IMR-90 (cell line): ENCODE results near the gene MMAA. TPM values are rescaled to one million over a fixed set of nuclear protein-coding genes. Genes with fewer than 3 reads are reported as not detected.

Source experiments
- ATAC-seq: fragments of 200-7000 bp; cut with Tn5 transposase; 2 replicates; pipeline ENCODE4 v1.9.1; 2020; ENCODE audit warnings: low read depth, mild to moderate bottlenecking, moderate library complexity
- BruUV-seq: library from RNA; stranded (reverse); fragments of 400-500 nt; replicated peaks from 2 replicates; lab custom pipeline; 2021; lab: Mats Ljungman, UMichigan
- CTCF ChIA-PET: fragments of 300-600 bp; formaldehyde crosslinking; extraction: SDS; loops from one replicate; lab custom pipeline; 2021; ENCODE audit warnings: antibody characterized with exemption; lab: Yijun Ruan, JAX
- POLR2A ChIA-PET: fragments of 300-600 bp; sonication (Branson Sonifier 250); formaldehyde crosslinking; loops from one replicate; lab custom pipeline; 2022; ENCODE audit warnings: antibody characterized with exemption; ENCODE audit not compliant: unreplicated experiment; lab: Charles Lee
- DNase-seq: peaks from one replicate; pipeline ENCODE4 v3.0.0; 2013
- H2AFZ ChIP-seq: replicated peaks from 2 replicates; pipeline ENCODE3; 2013; ENCODE audit warnings: low read length, mild to moderate bottlenecking; ENCODE audit not compliant: poor library complexity
- H2AK5ac ChIP-seq: 2 replicates; pipeline ENCODE4 v1.6.1; 2013; ENCODE audit warnings: low read depth, low read length, inconsistent platforms
- H2AK9ac ChIP-seq: replicated peaks from 2 replicates; pipeline ENCODE3; 2013; ENCODE audit warnings: mild to moderate bottlenecking, low read depth, low read length, moderate library complexity; ENCODE audit not compliant: poor library complexity
- H2BK120ac ChIP-seq: 2 replicates; pipeline ENCODE4 v1.6.1; 2013; ENCODE audit warnings: low read depth, low read length, inconsistent platforms
- H2BK15ac ChIP-seq: 3 replicates; pipeline ENCODE4 v1.6.1; 2013; ENCODE audit warnings: low read depth, low read length, inconsistent platforms
- H2BK20ac ChIP-seq: 2 replicates; pipeline ENCODE4 v1.6.1; 2013; ENCODE audit warnings: low read depth, mild to moderate bottlenecking, inconsistent platforms, low read length, moderate library complexity
- H2BK5ac ChIP-seq: 2 replicates; pipeline ENCODE4 v1.6.1; 2013; ENCODE audit warnings: mild to moderate bottlenecking, low read depth, low read length, inconsistent platforms; ENCODE audit not compliant: poor library complexity, severe bottlenecking
- H3K14ac ChIP-seq: replicated peaks from 2 replicates; pipeline ENCODE4 v1.6.1; 2013; ENCODE audit warnings: low read depth, low read length, inconsistent platforms
- H3K18ac ChIP-seq: 2 replicates; pipeline ENCODE4 v1.6.1; 2013; ENCODE audit warnings: low read depth, low read length, control low read depth
- H3K23ac ChIP-seq: 2 replicates; pipeline ENCODE4 v1.6.1; 2013; ENCODE audit warnings: low read depth, low read length, inconsistent platforms
- H3K27ac ChIP-seq: 2 replicates; pipeline ENCODE4 v1.5.1; 2013; ENCODE audit warnings: mild to moderate bottlenecking, control low read depth, low read length; ENCODE audit not compliant: insufficient read depth
- H3K27me3 ChIP-seq: 2 replicates; pipeline ENCODE4 v1.6.1; 2013; ENCODE audit warnings: low read length; ENCODE audit not compliant: control insufficient read depth, insufficient read depth
- H3K36me3 ChIP-seq: 2 replicates; pipeline ENCODE4 v1.6.1; 2013; ENCODE audit warnings: low read length, mixed read lengths; ENCODE audit not compliant: control insufficient read depth, insufficient read depth
- H3K4ac ChIP-seq: 2 replicates; pipeline ENCODE4 v1.6.1; 2013; ENCODE audit warnings: low read depth, low read length, inconsistent platforms
- H3K4me1 ChIP-seq: 2 replicates; pipeline ENCODE4 v1.6.1; 2013; ENCODE audit warnings: low read length, mixed read lengths; ENCODE audit not compliant: control insufficient read depth, insufficient read depth
- H3K4me2 ChIP-seq: 2 replicates; pipeline ENCODE4 v1.6.1; 2013; ENCODE audit warnings: low read depth, mild to moderate bottlenecking, control low read depth, low read length, moderate library complexity
- H3K4me3 ChIP-seq: 2 replicates; pipeline ENCODE4 v1.5.1; 2013; ENCODE audit warnings: low read depth, mild to moderate bottlenecking, control low read depth, low read length, moderate library complexity; ENCODE audit not compliant: insufficient read depth
- H3K56ac ChIP-seq: 2 replicates; pipeline ENCODE4 v1.6.1; 2013; ENCODE audit warnings: low read length, inconsistent platforms; ENCODE audit not compliant: insufficient read depth; ENCODE audit errors: extremely low read depth
- H3K79me1 ChIP-seq, 2 experiments: 2 replicates each; pipeline ENCODE4 v1.6.1; 2013; ENCODE audit warnings: low read length in 2 of 2, inconsistent platforms in 1 of 2, low read depth in 1 of 2
- H3K9ac ChIP-seq: 2 replicates; pipeline ENCODE4 v1.6.1; 2013; ENCODE audit warnings: low read depth, low read length, control low read depth
- H3K9me1 ChIP-seq: 2 replicates; pipeline ENCODE4 v1.6.1; 2013; ENCODE audit warnings: low read length, inconsistent platforms; ENCODE audit not compliant: insufficient read depth
- H3K9me3 ChIP-seq: 2 replicates; pipeline ENCODE4 v1.6.1; 2013; ENCODE audit warnings: low read length; ENCODE audit not compliant: control insufficient read depth, insufficient read depth
- H4K20me1 ChIP-seq: 2 replicates; pipeline ENCODE4 v1.6.1; 2013; ENCODE audit warnings: low read length, inconsistent platforms; ENCODE audit not compliant: insufficient read depth
- H4K5ac ChIP-seq: 2 replicates; pipeline ENCODE4 v1.6.1; 2013; ENCODE audit warnings: mild to moderate bottlenecking, low read depth, low read length, control low read depth
- H4K8ac ChIP-seq, 2 experiments: 2 replicates each; pipeline ENCODE4 v1.6.1; 2013; ENCODE audit warnings: low read depth in 2 of 2, low read length in 2 of 2, control low read depth in 1 of 2, inconsistent platforms in 1 of 2
- H4K91ac ChIP-seq: 2 replicates; pipeline ENCODE4 v1.6.1; 2013; ENCODE audit warnings: low read depth, low read length, inconsistent platforms; ENCODE audit not compliant: insufficient read depth
- BHLHE40 ChIP-seq: fragments of 150-350 bp; IDR thresholded peaks from 2 replicates; pipeline ENCODE4 v1.6.1; 2016; ENCODE audit warnings: mild to moderate bottlenecking, low read depth, low read length
- CEBPB ChIP-seq: IDR thresholded peaks from 2 replicates; pipeline ENCODE4 v1.6.1; 2012; ENCODE audit warnings: low read depth, low read length, improper control_type of control experiment
- CHD1 ChIP-seq: IDR thresholded peaks from 2 replicates; pipeline ENCODE4 v1.6.1; 2012; ENCODE audit warnings: low read depth, low read length, improper control_type of control experiment
- CTCF ChIP-seq: conservative IDR thresholded peaks from 2 replicates; pipeline ENCODE4 v1.5.1; 2012; ENCODE audit warnings: mild to moderate bottlenecking, low read depth, low read length, improper control_type of control experiment
- ELK1 ChIP-seq: fragments of 150-350 bp; IDR thresholded peaks from 2 replicates; pipeline ENCODE4 v1.6.1; 2016; ENCODE audit warnings: low read depth, mild to moderate bottlenecking, low read length, moderate library complexity, borderline replicate concordance
- FOS ChIP-seq: fragments of 150-350 bp; IDR thresholded peaks from 2 replicates; pipeline ENCODE4 v1.6.1; 2016; ENCODE audit warnings: low read depth, low read length
- MAFK ChIP-seq: IDR thresholded peaks from 2 replicates; pipeline ENCODE4 v1.6.1; 2012; ENCODE audit warnings: low read depth, low read length, improper control_type of control experiment
- MAZ ChIP-seq: IDR thresholded peaks from 2 replicates; pipeline ENCODE4 v1.6.1; 2012; ENCODE audit warnings: low read depth, mild to moderate bottlenecking, low read length, improper control_type of control experiment, moderate library complexity, borderline replicate concordance
- MXI1 ChIP-seq: IDR thresholded peaks from 2 replicates; pipeline ENCODE4 v1.6.1; 2012; ENCODE audit warnings: low read depth, mild to moderate bottlenecking, low read length, moderate library complexity, borderline replicate concordance
- NFE2L2 ChIP-seq: fragments of 150-350 bp; IDR thresholded peaks from 2 replicates; pipeline ENCODE4 v1.6.1; 2016; ENCODE audit warnings: low read depth, mild to moderate bottlenecking, low read length
- POLR2A ChIP-seq: IDR thresholded peaks from 2 replicates; pipeline ENCODE4 v1.6.1; 2012; ENCODE audit warnings: mild to moderate bottlenecking, low read depth, low read length
- RAD21 ChIP-seq: IDR thresholded peaks from 2 replicates; pipeline ENCODE4 v1.6.1; 2012; ENCODE audit warnings: low read length, improper control_type of control experiment
- RCOR1 ChIP-seq: IDR thresholded peaks from 2 replicates; pipeline ENCODE4 v1.6.1; 2012; ENCODE audit warnings: mild to moderate bottlenecking, low read length, improper control_type of control experiment; ENCODE audit not compliant: insufficient replicate concordance
- RFX5 ChIP-seq: IDR thresholded peaks from 2 replicates; pipeline ENCODE4 v1.8.0; 2012; ENCODE audit warnings: low read depth, mild to moderate bottlenecking, low read length, moderate library complexity
- SMC3 ChIP-seq: fragments of 150-350 bp; IDR thresholded peaks from 2 replicates; pipeline ENCODE4 v1.6.1; 2016; ENCODE audit warnings: low read depth, mild to moderate bottlenecking, antibody characterized with exemption, low read length, moderate library complexity
- USF2 ChIP-seq: fragments of 150-350 bp; IDR thresholded peaks from 2 replicates; pipeline ENCODE4 v1.6.1; 2017; ENCODE audit warnings: mild to moderate bottlenecking, antibody characterized with exemption, low read length, low read depth
- WGBS, 2 experiments: methylation state at CpG; one replicate each; pipeline versions ENCODE4 v1.1.5 to v1.1.7; 2013; ENCODE audit warnings: missing lambda C conversion rate in 2 of 2; ENCODE audit not compliant: insufficient read length in 1 of 2; ENCODE audit errors: extremely low coverage in 2 of 2; 5-methylcytosine and 5-hydroxymethylcytosine counted together
- dilution Hi-C: fragments of 300-500 bp; cut with HindIII; formaldehyde crosslinking; loops from one replicate; pipeline ENCODE4 v1.14.3; 2018; ENCODE audit warnings: low sequenced_read_pairs; ENCODE audit not compliant: unreplicated experiment
- in situ Hi-C: fragments of 300-500 bp; cut with MboI; formaldehyde crosslinking; loops from 3 replicates; pipeline ENCODE4 v1.14.3; 2019; ENCODE audit warnings: low sequenced_read_pairs, inconsistent platforms, mixed read lengths
- intact Hi-C: fragments of 100-400 bp; cut with micrococcal nuclease; formaldehyde crosslinking; loops from 2 replicates; pipeline ENCODE4 v1.10.0; 2022
- polyA plus RNA-seq, 3 experiments: library from polyadenylated mRNA; depleted of rRNA; stranded (reverse); fragments of >200 nt; gene quantifications; 2 replicates each; pipeline ENCODE4 v1.2.3, GENCODE V29; 2012; ENCODE audit warnings: low replicate concordance in 1 of 3
- total RNA-seq: library from RNA; depleted of rRNA; stranded (reverse); fragments of >200 nt; gene quantifications from 2 replicates; pipeline ENCODE4 v1.2.3, GENCODE V29; 2012

The MMAA gene
- total and polyA plus RNA-seq, 2 of the 4 experiments (the other 2 are of a cell fraction): 4.4 to 5.2 TPM

GRCh38 chr4:145613566-145614232 is 5.5 kb upstream of the MMAA start:
- ATAC-seq (no peak), DNase-seq (no peak)
- H3K14ac ChIP-seq: no peak overlapping the region
- dilution Hi-C loops: no loop called here
- no peak overlapping the region for H2AK5ac ChIP-seq
- no peak overlapping the region for H2BK5ac ChIP-seq
- H2BK120ac ChIP-seq: no peak overlapping the region
- H2BK20ac ChIP-seq: no peak overlapping the region
- no peak overlapping the region for H3K56ac ChIP-seq
- no peak overlapping the region for H4K5ac ChIP-seq
- no CpG with 5 or more reads among the region's 5 CpGs for WGBS, 2 experiments
- no peak overlapping the region for H3K18ac ChIP-seq
- CTCF ChIA-PET: no interaction called here
- no peak overlapping the region for H2AK9ac ChIP-seq
- H2BK15ac ChIP-seq: no peak overlapping the region
- no peaks in the 10 kb centered on the region for H4K20me1 ChIP-seq
- in situ Hi-C loops: loop anchor here (25.0 kb wide), 1 partner anchor 401 kb away; no protein-coding TSS in a partner anchor
- BruUV-seq: no TSS peak
- H3K36me3 ChIP-seq: no peaks in the 10 kb centered on the region
- no peaks in the 10 kb centered on the region for H3K9me1 ChIP-seq
- H3K27ac ChIP-seq: no peak overlapping the region
- H3K23ac ChIP-seq: no peak overlapping the region
- H3K79me1 ChIP-seq: peaks cover 2 to 5% of the 10 kb centered on the region in 2 experiments; a peak in 2 of 4 replicates
- H4K91ac ChIP-seq: no peak overlapping the region
- H3K4me3 ChIP-seq: no peak overlapping the region
- no peak overlapping the region for H3K9ac ChIP-seq
- no peak overlapping the region for H3K4ac ChIP-seq
- H4K8ac ChIP-seq: no peak overlapping the region
- TF ChIP-seq CEBPB: no peak
- no peak for TF ChIP-seq POLR2A
- no peak for TF ChIP-seq NFE2L2
- no peak for TF ChIP-seq BHLHE40
- no peak for TF ChIP-seq USF2
- no peak for TF ChIP-seq MAZ
- no peak for TF ChIP-seq RAD21
- no peak for TF ChIP-seq SMC3
- TF ChIP-seq CTCF: no peak
- no peak for TF ChIP-seq ELK1
- TF ChIP-seq RFX5: no peak
- TF ChIP-seq MAFK: no peak
- TF ChIP-seq FOS: no peak
- no peak for TF ChIP-seq MXI1
- no peak for TF ChIP-seq CHD1
- TF ChIP-seq RCOR1: no peak
- 0 out of 2 replicates have a peak, but pooled peaks cover 2% of the 10 kb centered on the region for H3K27me3 ChIP-seq
- H3K4me1 ChIP-seq: no peaks in the 10 kb centered on the region
- H3K9me3 ChIP-seq: no peaks in the 10 kb centered on the region
- H3K4me2 ChIP-seq: no peak overlapping the region
- H2AFZ ChIP-seq: no peak overlapping the region
- POLR2A ChIA-PET: no interaction called here
- intact Hi-C loops: no loop called here
